Vagina (tissue), 2 donors: Measurements from ENCODE around the gene EIF3I. TPM values are rescaled to one million over a fixed set of nuclear protein-coding genes. Genes with fewer than 3 reads are reported as not detected.

Experiments
- DNase-seq, 2 donors: peaks; one replicate each; pipeline ENCODE4 v3.0.0-alpha.2; 2017; ENCODE audit errors: extremely low spot score in 2 of 2
- H3K27ac ChIP-seq: fragments of 200-600 bp; sonication (generic); one replicate; pipeline ENCODE4 v1.5.1; 2019
- H3K27me3 ChIP-seq: fragments of 200-600 bp; sonication (generic); one replicate; pipeline ENCODE4 v1.5.1; 2019
- H3K36me3 ChIP-seq, 2 donors: fragments of 200-600 bp; sonication (generic); one replicate each; pipeline ENCODE4 v1.5.1; 2017 to 2019
- H3K4me1 ChIP-seq: fragments of 200-600 bp; sonication (generic); one replicate; pipeline ENCODE4 v1.5.1; 2019
- H3K4me3 ChIP-seq, 2 donors: fragments of 200-600 bp; sonication (generic); 1 replicate in 1 of 2; 2 replicates in 1 of 2; pipeline ENCODE4 v1.5.1; 2016 to 2019
- H3K9me3 ChIP-seq: fragments of 200-600 bp; sonication (generic); one replicate; pipeline ENCODE4 v1.5.1; 2019
- POLR2A ChIP-seq, 2 donors: fragments of 450-650 bp; IDR thresholded peaks; one replicate each; pipeline ENCODE4 v1.6.1; 2017; ENCODE audit warnings: antibody characterized with exemption in 2 of 2, mild to moderate bottlenecking in 2 of 2, moderate library complexity in 2 of 2
- POLR2AphosphoS5 ChIP-seq, 2 donors: sonication (generic); formaldehyde crosslinking; IDR thresholded peaks; one replicate each; pipeline ENCODE4 v1.9.0; 2017; ENCODE audit warnings: antibody characterized with exemption in 2 of 2, mild to moderate bottlenecking in 2 of 2, low read depth in 1 of 2; ENCODE audit not compliant: insufficient read depth in 1 of 2
- intact Hi-C: fragments of 100-400 bp; cut with DNase I; formaldehyde crosslinking; loops from one replicate; pipeline ENCODE4 v1.15.1; 2023
- total RNA-seq: library from RNA; depleted of rRNA; stranded (reverse); fragments of >200 nt; gene quantifications from one replicate; pipeline ENCODE4 v1.2.3, GENCODE V29; 2016
- TF ChIP-seq, protein P1 (sequence below), 3 experiments: fragments of 450-650 bp in 2 of 3; fragments of 200-600 bp in 1 of 3; sonication (generic) in 1 of 3; IDR thresholded peaks; one replicate each; pipeline ENCODE4 v1.5.1; 2017 to 2019; ENCODE audit warnings: antibody characterized with exemption in 3 of 3, mild to moderate bottlenecking in 2 of 3, moderate library complexity in 2 of 3

The EIF3I gene
- total RNA-seq, 1 donor from 2014 or later, result 164 TPM

DNA sequence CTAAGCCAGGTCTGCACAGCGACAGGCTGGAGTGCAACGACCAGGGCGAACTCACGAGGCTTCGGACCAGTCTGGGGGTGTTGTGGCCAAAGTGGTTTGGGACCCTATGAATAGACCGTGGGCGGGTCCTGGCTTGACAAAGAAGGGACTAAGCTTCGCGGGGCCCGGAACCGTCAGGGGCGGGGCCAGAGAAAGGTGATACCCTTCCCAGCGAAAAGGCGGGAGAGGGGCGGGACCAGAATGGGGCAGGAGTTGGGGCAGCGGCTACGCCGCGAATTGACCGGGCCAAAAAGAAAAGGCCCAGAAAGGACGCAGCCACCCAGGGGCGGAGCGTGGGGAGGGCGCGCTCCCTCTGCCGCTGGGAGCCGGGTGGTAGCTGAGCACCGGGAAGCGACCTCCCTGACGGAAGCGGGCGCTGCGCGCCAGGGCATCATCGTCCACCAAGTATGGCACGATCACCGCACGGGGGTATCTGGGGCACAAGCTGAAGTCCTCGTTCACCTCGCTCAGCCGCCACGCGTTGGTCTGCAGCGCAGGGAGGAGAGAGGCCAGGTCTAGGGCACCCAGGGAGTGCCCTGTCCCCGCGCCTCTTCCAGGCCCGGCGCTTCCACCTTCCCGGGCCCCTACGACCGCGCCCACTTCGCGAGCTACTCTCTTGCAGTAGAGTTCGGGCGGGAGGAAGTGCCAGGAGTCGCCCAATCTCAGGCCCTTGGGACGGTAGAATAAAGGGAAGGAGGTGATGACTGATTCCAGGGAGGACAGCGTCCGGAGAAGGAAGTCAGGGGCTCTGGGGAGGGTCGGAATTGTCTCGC, 18.1 kb downstream of the EIF3I start:
- H3K9me3 ChIP-seq, result no peaks in the 10 kb centered on the region
- H3K4me1 ChIP-seq, result peaks cover 39% of the 10 kb centered on the region
- no peaks in the 10 kb centered on the region for H3K36me3 ChIP-seq
- H3K4me3 ChIP-seq, result peak overlapping the region; percentile 77 to 80
- peak overlapping the region; percentile 89 for H3K27ac ChIP-seq
- intact Hi-C loops, result loop anchor here (2.0 kb wide), 1 partner anchor 40 kb away; the partner anchor contains the start of gene CCDC28B
- peak; percentile 50 to 93 for TF ChIP-seq POLR2AphosphoS5 (IDR thresholded peaks at IDR 0.05; ENCODE audit: insufficient read depth in 1 of 2, low read depth in 1 of 2)
- peak in 1 of 2 donors; percentile 68 for TF ChIP-seq POLR2A (IDR thresholded peaks at IDR 0.05)
- TF ChIP-seq, protein P1, sequence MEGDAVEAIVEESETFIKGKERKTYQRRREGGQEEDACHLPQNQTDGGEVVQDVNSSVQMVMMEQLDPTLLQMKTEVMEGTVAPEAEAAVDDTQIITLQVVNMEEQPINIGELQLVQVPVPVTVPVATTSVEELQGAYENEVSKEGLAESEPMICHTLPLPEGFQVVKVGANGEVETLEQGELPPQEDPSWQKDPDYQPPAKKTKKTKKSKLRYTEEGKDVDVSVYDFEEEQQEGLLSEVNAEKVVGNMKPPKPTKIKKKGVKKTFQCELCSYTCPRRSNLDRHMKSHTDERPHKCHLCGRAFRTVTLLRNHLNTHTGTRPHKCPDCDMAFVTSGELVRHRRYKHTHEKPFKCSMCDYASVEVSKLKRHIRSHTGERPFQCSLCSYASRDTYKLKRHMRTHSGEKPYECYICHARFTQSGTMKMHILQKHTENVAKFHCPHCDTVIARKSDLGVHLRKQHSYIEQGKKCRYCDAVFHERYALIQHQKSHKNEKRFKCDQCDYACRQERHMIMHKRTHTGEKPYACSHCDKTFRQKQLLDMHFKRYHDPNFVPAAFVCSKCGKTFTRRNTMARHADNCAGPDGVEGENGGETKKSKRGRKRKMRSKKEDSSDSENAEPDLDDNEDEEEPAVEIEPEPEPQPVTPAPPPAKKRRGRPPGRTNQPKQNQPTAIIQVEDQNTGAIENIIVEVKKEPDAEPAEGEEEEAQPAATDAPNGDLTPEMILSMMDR (IDR thresholded peaks at IDR 0.05), result peak in 1 of 3 experiments; percentile 23
- DNase-seq, result no peak
- no peaks in the 10 kb centered on the region for H3K27me3 ChIP-seq

DNA sequence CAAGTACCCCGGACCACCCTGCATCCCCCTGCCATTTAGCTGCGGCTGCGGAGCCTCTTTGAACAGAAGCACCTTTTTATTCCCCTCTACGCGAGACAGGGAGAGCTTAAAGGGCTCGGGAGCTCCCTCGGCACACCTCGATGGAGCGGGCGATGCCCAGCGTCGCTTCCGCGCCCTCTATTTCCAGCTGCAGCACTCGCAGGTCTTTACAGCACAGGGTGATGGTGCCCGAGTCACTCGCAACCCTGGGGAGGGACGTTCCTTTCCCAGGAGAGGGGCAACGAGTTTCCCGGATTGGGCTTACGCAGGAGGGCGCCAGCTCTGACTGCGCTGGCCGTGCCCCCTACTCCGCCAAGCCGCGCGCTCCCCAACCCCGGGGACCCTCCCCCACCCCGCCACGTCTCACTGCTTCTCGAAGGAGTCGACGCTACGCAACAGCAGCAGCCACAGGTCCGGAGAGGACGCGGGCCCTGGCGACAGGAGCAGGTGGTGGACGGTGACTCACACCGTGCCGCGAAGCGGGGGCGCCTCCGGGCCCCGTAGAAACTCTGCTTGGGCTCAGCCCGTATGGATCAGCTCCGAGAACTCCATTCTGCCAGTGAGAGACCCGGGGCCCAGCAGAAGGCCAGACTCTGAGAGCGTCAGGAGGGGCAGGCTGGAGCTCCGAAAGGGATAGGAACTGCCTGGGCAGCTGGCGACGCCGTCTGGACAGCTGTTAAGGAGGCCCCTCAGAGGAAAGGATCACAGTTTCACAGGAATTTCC, 19.0 kb downstream of the EIF3I start:
- H3K4me1 ChIP-seq, result peaks cover 39% of the 10 kb centered on the region
- intact Hi-C loops, result loop anchor here (2.0 kb wide), 1 partner anchor 40 kb away; the partner anchor contains the start of gene CCDC28B
- peak in 1 of 2 donors; percentile 88 for DNase-seq

DNA sequence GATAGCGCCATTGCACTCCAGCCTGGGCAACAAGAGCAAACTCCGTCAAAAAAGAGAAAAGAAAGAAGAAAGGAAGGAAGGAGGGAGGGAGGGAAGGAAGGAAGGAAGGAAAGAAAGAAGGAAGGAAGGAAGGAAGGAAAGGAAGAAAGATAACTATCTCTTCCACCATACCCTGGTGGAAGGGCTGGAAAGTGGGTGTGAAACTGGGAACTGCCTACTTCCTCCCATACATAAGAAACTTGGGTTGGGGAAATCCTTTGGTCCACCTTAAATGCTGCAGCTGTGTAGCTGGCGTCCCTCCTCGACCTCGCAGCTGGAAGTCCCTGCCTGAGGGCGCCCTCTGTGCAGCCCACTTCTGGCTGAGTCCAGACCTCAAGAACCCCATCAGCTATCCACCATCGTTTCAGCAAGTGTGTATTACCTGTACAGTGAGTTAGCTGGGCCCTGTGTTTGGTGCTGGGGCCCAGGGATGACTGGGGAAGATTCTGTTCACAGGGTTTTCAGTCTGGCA, 20.2 kb downstream of the EIF3I start:
- peak overlapping the region in 1 of 2 donors; percentile 19 for H3K4me3 ChIP-seq
- TF ChIP-seq POLR2A (IDR thresholded peaks at IDR 0.05), result no peak
- TF ChIP-seq, protein P1 (IDR thresholded peaks at IDR 0.05), result no peak
- TF ChIP-seq POLR2AphosphoS5 (IDR thresholded peaks at IDR 0.05; ENCODE audit: insufficient read depth in 1 of 2, low read depth in 1 of 2), result no peak
- H3K4me1 ChIP-seq, result peaks cover 48% of the 10 kb centered on the region
- H3K27me3 ChIP-seq, result no peaks in the 10 kb centered on the region
- no peaks in the 10 kb centered on the region for H3K9me3 ChIP-seq
- intact Hi-C loops, result no loop called here
- no peak overlapping the region for H3K27ac ChIP-seq
- no peaks in the 10 kb centered on the region for H3K36me3 ChIP-seq
- no peak for DNase-seq

More for the DNA sequence above, 19.0 kb downstream of the EIF3I start:
- Histone ChIP-seq H3K27me3 (no peaks in the 10 kb centered on the region), H3K36me3 (no peaks in the 10 kb centered on the region), H3K9me3 (no peaks in the 10 kb centered on the region), H3K27ac (peak overlapping the region; percentile 89), H3K4me3 (peak overlapping the region; percentile 77 to 80)
- no peak for TF ChIP-seq POLR2A (IDR thresholded peaks at IDR 0.05)
- peak in 1 of 2 donors; percentile 42 for TF ChIP-seq POLR2AphosphoS5 (IDR thresholded peaks at IDR 0.05; ENCODE audit: insufficient read depth in 1 of 2, low read depth in 1 of 2)
- TF ChIP-seq, protein P1 (IDR thresholded peaks at IDR 0.05), result peak in 1 of 3 experiments; percentile 12

DNA sequence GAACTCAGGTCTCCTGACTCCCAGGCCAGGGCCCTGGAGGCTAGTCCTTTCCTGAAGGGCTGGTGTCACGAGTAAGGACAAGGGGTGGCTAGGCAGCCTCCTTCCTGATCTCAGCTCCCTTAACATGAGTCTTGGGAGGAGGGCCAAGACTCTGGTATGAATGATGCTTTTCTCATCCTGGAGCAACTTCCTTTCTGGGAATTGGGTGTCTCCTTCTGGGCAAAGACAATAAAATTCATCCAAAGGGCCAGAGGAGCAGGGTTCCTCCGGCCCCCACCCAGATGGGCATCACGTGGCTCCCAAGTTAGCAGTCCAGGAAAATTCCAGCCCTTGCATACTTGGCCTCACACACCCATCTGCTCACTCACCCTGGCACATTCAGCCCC, 24.7 kb downstream of the EIF3I start, which contains the start of gene FAM167B:
FAM167B (plus strand) TSS at position 335 of the 386 bp plus-strand sequence. CDS start 200 bp downstream, outside the sequence.
- no peaks in the 10 kb centered on the region for H3K9me3 ChIP-seq
- no peaks in the 10 kb centered on the region for H3K36me3 ChIP-seq
- H3K27me3 ChIP-seq, result no peaks in the 10 kb centered on the region
- H3K27ac ChIP-seq, result peak within 1 kb of the TSS; percentile 43
- no peak for DNase-seq
- no peak within 1 kb of the TSS for H3K4me3 ChIP-seq
- H3K4me1 ChIP-seq, result peaks cover 45% of the 10 kb centered on the region
- TF ChIP-seq POLR2AphosphoS5 (IDR thresholded peaks at IDR 0.05; ENCODE audit: insufficient read depth in 1 of 2, low read depth in 1 of 2), result peak; percentile 51 to 65
- TF ChIP-seq, protein P1 (IDR thresholded peaks at IDR 0.05), result no peak
- TF ChIP-seq POLR2A (IDR thresholded peaks at IDR 0.05), result no peak
- intact Hi-C loops, result no loop called here
